Measurements from ENCODE around the gene KCNQ1OT1.

KCNQ1OT1 gene

GRCh38 chr11:2740275-2740940 lies 40.6 kb upstream of the KCNQ1OT1 start:
- no peak for ATAC-seq
- Mint-ChIP-seq H3K27me3 (no peaks in the 10 kb centered on the region), H3K36me3 (peaks cover 1% of the 10 kb centered on the region), H3K9me3 (no peaks in the 10 kb centered on the region), H3K4me1 (no peaks in the 10 kb centered on the region), H3K27ac (no peak overlapping the region), H3K4me3 (no peak overlapping the region)

GRCh38 chr11:2739531-2740274 lies 39.9 kb upstream of the KCNQ1OT1 start:
- no peak overlapping the region for H3K4me3 Mint-ChIP-seq
- H3K4me1 Mint-ChIP-seq, result no peaks in the 10 kb centered on the region
- no peaks in the 10 kb centered on the region for H3K36me3 Mint-ChIP-seq
- ATAC-seq, result no peak
- no peaks in the 10 kb centered on the region for H3K9me3 Mint-ChIP-seq
- no peaks in the 10 kb centered on the region for H3K27me3 Mint-ChIP-seq
- no peak overlapping the region for H3K27ac Mint-ChIP-seq

- Mint-ChIP-seq H3K27ac (no peak overlapping the region), H3K27me3 (no peaks in the 10 kb centered on the region), H3K4me1 (no peaks in the 10 kb centered on the region), H3K4me3 (no peak overlapping the region), H3K36me3 (no peaks in the 10 kb centered on the region), H3K9me3 (no peaks in the 10 kb centered on the region)
- no peak for ATAC-seq
Observed at GRCh38 chr11:2738551-2739431, 39.0 kb upstream of the KCNQ1OT1 start.

GRCh38 chr11:2737866-2738265 lies 38.1 kb upstream of the KCNQ1OT1 start:
- no peaks in the 10 kb centered on the region for H3K9me3 Mint-ChIP-seq
- H3K27me3 Mint-ChIP-seq, result no peaks in the 10 kb centered on the region
- no peak overlapping the region for H3K27ac Mint-ChIP-seq
- H3K36me3 Mint-ChIP-seq, result no peaks in the 10 kb centered on the region
- no peak overlapping the region for H3K4me3 Mint-ChIP-seq
- no peaks in the 10 kb centered on the region for H3K4me1 Mint-ChIP-seq
- no peak for ATAC-seq

GRCh38 chr11:2737226-2737590 lies 37.4 kb upstream of the KCNQ1OT1 start:
- H3K27me3 Mint-ChIP-seq, result no peaks in the 10 kb centered on the region
- no peaks in the 10 kb centered on the region for H3K4me1 Mint-ChIP-seq
- H3K36me3 Mint-ChIP-seq, result no peaks in the 10 kb centered on the region
- H3K4me3 Mint-ChIP-seq, result no peak overlapping the region
- no peak for ATAC-seq
- no peaks in the 10 kb centered on the region for H3K9me3 Mint-ChIP-seq
- no peak overlapping the region for H3K27ac Mint-ChIP-seq

DNA sequence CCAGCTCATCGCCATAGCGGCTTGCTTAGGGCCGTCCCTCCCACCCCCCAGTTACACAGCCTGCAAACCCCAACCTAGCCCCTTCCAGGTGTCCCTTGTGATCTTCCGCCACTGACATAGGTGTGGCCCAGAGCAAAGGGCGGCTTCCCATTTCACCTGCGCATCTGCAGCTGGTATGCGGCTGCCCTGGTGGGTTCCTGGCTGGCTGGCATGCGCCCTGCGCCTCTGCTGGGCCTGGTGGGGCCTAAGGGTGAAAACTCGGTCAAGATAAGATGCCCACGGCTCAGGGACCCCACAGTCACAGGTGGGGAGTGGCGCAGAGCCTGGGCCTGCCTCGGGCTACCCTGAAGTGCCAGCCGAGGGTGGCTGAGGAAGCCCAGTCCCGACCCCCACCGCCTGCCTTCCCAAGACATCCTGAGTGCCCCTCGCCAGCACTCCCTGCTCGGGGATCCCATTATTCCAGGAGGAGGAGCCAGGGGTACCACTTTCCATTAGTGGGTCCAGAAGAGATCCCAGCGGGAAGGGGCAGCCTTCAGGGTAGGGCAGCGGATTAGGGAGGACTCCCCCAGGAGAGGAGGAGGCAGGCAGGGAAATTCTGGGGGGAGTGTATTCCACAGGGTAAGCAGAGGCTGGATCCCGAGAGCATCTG lies 36.9 kb upstream of the KCNQ1OT1 start:
- H3K4me1 Mint-ChIP-seq, result no peaks in the 10 kb centered on the region
- no peak overlapping the region for H3K27ac Mint-ChIP-seq
- no peak overlapping the region for H3K4me3 Mint-ChIP-seq
- H3K27me3 Mint-ChIP-seq, result no peaks in the 10 kb centered on the region
- H3K9me3 Mint-ChIP-seq, result no peaks in the 10 kb centered on the region
- ATAC-seq, result no peak
- no peaks in the 10 kb centered on the region for H3K36me3 Mint-ChIP-seq

- no peaks in the 10 kb centered on the region for H3K9me3 Mint-ChIP-seq
- ATAC-seq, result no peak
- no peaks in the 10 kb centered on the region for H3K4me1 Mint-ChIP-seq
- H3K27me3 Mint-ChIP-seq, result no peaks in the 10 kb centered on the region
- no peak overlapping the region for H3K27ac Mint-ChIP-seq
- no peaks in the 10 kb centered on the region for H3K36me3 Mint-ChIP-seq
- H3K4me3 Mint-ChIP-seq, result no peak overlapping the region
Observed at GRCh38 chr11:2735053-2735589, 35.3 kb upstream of the KCNQ1OT1 start.

DNA sequence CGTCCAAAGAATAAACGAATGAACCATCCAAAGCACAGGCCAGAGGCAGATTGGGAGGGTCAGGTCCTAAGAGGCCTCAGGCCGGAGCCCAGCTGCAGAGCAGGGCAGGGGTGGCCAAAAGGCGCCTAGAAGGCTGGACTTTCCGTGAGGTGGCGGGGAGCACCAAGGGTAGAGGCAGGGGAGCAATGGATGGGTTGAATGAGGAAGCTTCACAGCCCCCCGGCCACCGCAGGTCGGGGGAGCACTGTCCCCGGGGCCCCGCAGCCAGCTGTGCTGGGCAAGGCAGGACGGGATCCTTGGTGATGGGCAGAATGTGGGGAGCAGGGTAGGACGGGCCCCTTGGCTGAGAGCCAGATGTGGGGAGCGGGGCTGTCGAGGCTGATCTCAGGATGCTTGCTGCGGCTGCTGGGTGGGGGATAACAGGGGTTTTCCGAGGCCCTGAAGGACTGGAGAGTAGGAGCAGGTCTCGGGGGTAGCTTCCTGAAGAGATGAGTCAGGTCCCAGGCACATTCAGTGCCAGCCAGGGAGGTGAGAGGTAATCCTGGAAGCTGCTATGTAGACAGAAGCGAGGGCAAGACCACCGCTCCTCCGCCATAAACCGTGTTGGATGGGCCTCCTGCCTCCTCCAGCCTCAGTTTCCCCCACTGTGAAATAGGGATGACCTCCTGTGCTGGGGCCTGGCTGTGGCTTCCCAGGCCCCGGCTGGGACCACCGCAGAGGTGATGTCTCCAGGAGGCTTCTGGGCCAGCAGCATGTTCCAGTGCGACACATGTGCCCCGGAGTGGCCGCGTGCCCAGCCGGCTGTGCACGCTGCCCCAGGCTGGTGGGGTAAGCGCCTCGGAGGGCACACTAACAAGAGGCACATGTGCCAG lies 34.6 kb upstream of the KCNQ1OT1 start:
- H3K9me3 Mint-ChIP-seq, result no peaks in the 10 kb centered on the region
- no peaks in the 10 kb centered on the region for H3K4me1 Mint-ChIP-seq
- H3K27me3 Mint-ChIP-seq, result no peaks in the 10 kb centered on the region
- ATAC-seq, result no peak
- H3K36me3 Mint-ChIP-seq, result no peaks in the 10 kb centered on the region
- no peak overlapping the region for H3K4me3 Mint-ChIP-seq
- H3K27ac Mint-ChIP-seq, result no peak overlapping the region

GRCh38 chr11:2732940-2733628 lies 33.3 kb upstream of the KCNQ1OT1 start:
- H3K27me3 Mint-ChIP-seq, result no peaks in the 10 kb centered on the region
- ATAC-seq, result no peak
- H3K36me3 Mint-ChIP-seq, result no peaks in the 10 kb centered on the region
- H3K4me3 Mint-ChIP-seq, result no peak overlapping the region
- no peaks in the 10 kb centered on the region for H3K4me1 Mint-ChIP-seq
- no peaks in the 10 kb centered on the region for H3K9me3 Mint-ChIP-seq
- no peak overlapping the region for H3K27ac Mint-ChIP-seq

- no peaks in the 10 kb centered on the region for H3K9me3 Mint-ChIP-seq
- ATAC-seq, result no peak
- H3K4me1 Mint-ChIP-seq, result no peaks in the 10 kb centered on the region
- H3K36me3 Mint-ChIP-seq, result no peaks in the 10 kb centered on the region
- H3K27ac Mint-ChIP-seq, result no peak overlapping the region
- H3K4me3 Mint-ChIP-seq, result no peak overlapping the region
- no peaks in the 10 kb centered on the region for H3K27me3 Mint-ChIP-seq
Observed at GRCh38 chr11:2732261-2732939, 32.6 kb upstream of the KCNQ1OT1 start.

DNA sequence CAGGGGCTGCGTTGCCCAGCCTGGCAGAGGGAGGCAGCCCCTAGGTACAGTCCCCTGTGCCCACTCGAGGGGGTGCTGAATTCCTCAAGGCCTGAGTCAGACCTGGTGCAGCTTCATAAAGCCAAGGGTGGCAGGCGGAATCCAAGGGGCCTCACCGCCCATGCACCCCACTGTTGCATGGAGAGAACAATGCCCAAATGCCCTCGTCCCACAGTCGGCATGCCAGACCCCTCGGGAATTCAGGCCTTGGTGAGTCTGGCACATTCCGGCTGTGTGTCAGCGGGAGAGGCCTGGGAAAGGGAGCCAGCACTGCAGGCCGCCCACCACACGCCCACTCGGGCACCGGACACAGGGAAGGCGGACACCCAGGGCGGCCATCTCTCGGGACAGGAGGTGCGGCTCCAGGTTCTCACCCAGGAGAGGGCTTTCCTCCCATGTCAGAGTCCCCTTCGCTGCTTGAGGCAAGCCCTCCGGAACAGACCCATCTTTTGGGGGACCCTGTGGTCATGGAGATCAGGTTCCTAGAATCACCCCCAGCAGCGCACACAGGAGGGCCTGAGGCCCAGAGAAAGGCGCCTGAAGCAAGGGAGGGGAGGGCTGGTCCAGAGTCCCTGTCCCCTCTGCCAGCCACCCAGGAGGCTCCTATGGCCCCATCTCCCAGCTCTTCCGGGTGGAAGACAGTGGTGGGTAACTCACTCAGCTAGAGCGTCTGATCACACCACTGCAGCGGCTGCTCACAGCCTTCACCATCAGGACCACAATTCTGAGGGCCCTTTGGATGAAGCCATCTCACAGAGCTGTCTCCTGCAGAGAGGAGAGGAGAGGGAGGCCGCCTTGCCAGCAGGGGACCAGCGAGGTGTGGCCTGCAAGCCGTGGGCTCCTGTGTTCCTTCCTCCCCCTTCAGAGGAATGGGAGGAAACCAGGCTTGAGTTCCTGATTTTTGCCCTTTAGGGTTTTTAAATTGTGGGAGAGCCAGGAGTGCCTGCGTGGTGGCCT lies 31.6 kb upstream of the KCNQ1OT1 start:
- H3K4me1 Mint-ChIP-seq, result no peaks in the 10 kb centered on the region
- no peaks in the 10 kb centered on the region for H3K9me3 Mint-ChIP-seq
- H3K27me3 Mint-ChIP-seq, result no peaks in the 10 kb centered on the region
- no peak overlapping the region for H3K4me3 Mint-ChIP-seq
- no peak for ATAC-seq
- H3K27ac Mint-ChIP-seq, result no peak overlapping the region
- no peaks in the 10 kb centered on the region for H3K36me3 Mint-ChIP-seq

DNA sequence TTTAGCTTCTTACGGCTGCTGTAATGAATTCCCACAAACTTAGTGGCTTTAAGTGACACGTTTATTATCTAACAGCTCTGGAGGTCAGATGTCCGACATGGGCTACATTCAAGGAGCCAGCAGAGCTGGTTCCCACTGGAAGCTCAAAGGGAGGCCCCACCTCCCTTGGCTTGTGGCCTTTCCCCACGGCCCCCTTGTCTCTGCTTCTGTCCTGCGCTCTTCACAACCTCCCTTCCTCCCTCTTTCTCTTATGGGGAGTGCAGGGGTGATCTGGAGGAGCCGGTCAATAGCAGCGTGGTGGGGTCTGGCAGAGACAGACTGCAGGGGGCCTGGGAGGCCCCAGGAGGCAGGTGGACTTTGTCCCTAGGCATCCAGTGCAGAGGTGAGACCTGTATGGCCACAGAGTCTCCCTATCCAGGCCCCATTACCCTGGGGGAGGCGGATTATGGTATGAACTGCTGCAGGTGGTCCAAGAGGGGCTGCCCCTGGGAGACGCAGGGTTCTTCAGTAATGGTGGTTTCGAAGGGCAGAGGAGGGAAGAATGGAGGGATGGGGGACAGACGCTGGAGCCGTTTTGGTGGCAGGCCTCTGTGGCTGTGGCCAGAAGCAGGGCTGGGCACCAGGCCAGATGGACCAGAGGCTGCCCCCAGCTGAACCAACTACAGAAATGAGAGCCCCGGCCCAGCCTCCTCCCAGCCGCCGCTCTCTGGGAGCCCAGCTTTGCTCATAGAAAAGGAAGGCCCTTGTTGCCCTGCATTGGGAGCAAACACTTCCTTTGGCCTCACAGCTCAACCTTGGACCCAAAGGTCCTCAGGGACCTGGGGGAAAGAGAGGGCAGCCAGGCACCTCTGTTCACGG lies 30.7 kb upstream of the KCNQ1OT1 start:
- no peaks in the 10 kb centered on the region for H3K9me3 Mint-ChIP-seq
- H3K4me1 Mint-ChIP-seq, result no peaks in the 10 kb centered on the region
- no peak overlapping the region for H3K27ac Mint-ChIP-seq
- no peak for ATAC-seq
- H3K4me3 Mint-ChIP-seq, result no peak overlapping the region
- H3K36me3 Mint-ChIP-seq, result no peaks in the 10 kb centered on the region
- no peaks in the 10 kb centered on the region for H3K27me3 Mint-ChIP-seq
